Kidney glomerular epithelial cell (primary cell): ENCODE measurements around the gene ARL14EPL.
"Not testable (repeated sequence)": the region's sequence is repeated elsewhere in the genome, so short reads cannot be mapped to it uniquely, and the experiment has no call there.

Experiments
- DNase-seq: peaks from one replicate; lab custom pipeline; 2025; lab: John Stamatoyannopoulos, UW

The ARL14EPL gene

GRCh38 chr5:116046823-116047222 lies 14.6 kb downstream of the ARL14EPL start:
- DNase-seq, result no peak

- DNase-seq, result no peak
Measured at GRCh38 chr5:116058346-116058936, 26.2 kb downstream of the ARL14EPL start.

- no peak for DNase-seq
Measured at GRCh38 chr5:116062352-116062751, 30.1 kb downstream of the ARL14EPL start.

DNA sequence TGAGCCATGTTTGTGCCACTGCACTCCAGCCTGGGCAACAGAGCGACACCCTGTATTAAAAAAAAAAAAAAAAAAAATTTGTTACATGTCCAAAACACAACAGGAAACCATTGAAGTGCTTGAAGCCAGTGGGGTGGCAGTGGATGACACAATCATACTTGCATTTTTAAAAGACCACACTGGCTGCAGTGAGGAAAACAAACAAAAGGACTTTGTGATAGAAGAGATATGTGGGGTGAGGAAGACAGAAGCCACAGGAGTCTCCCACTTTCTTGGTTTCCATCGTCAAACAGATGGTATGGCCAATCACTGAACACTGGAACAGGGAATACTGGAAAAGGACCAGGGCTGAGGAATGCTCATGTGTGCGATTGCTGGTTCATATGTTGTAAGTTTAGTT lies 31.7 kb downstream of the ARL14EPL start:
- DNase-seq, result no peak

DNA sequence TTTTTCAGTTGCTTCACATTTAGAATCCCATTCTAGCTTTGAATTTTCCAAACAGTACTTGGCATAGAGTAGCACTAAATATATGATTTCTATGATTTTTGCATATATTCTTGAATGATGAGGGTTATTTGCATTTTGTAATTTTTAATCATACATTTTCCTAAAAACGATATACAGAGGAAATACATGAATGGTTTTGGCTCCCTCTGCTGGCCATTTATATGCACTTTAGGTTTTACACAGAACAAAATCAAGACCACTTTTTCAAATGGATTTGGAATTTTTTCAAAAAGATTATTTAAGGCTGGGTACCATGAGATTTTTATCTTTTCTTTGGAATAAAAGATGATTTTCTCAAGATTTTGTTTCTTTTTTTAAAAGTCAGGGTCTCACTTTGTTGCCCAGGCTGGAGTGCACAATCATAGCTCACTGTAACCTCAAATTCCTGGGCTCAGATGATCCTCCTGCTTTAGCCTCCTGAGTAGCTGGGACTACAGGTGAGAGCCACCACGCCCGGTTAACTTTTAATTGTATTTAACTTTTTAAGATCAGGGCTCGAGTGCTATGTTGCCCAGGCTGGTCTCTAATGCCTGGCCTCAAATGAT lies 35.9 kb downstream of the ARL14EPL start:
- DNase-seq, result peak; percentile 22

DNA sequence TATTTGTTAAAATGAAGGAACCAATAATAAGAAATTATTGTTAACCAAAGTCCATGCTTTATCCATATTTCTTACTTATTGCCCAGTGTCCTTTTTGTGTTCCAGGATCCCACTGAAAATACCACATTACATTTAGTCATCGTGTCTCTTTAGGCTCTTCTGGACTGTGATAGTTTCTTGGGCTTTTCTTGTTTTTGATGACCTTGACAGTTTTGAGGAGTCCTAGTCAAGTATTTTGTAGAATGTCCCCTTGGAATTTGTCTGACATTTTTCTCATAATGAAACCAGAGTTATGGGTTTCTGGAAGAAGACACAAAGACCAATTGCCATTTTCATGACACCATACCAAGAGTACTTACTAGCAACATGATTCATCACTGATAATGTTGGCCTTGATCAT lies 38.9 kb downstream of the ARL14EPL start:
- DNase-seq, result no peak

DNA sequence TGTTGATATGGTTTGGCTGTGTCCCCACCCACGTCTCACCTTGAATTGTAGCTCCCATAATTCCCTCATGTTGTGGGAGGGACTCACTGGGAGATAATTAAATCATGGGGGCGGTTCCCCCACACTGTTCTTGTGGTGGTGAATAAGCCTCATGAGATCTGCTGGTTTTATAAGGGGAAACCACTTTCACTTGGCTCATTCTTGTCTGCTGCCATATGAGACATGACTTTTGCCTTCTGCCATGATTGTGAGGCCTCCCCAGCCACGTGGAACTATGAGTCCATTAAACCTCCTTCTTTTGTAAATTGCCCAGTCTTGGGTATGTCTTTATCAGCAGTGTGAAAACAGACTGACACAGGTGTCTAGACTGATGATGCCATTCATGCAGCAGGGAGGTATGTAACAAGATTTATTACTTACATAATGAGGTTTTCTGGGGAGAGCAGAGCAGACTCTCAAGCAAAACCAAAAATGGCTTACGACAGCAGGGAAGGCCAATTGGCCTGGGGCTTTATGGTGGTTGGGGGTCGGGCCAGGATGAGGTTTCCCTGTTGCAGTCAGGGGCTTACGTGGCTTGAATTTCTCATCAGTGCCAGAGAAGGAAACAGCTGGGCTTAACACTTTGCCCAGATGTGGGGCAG lies 43.0 kb downstream of the ARL14EPL start:
- DNase-seq, result no peak

GRCh38 chr5:116076496-116076895 lies 44.2 kb downstream of the ARL14EPL start:
- no peak for DNase-seq

DNA sequence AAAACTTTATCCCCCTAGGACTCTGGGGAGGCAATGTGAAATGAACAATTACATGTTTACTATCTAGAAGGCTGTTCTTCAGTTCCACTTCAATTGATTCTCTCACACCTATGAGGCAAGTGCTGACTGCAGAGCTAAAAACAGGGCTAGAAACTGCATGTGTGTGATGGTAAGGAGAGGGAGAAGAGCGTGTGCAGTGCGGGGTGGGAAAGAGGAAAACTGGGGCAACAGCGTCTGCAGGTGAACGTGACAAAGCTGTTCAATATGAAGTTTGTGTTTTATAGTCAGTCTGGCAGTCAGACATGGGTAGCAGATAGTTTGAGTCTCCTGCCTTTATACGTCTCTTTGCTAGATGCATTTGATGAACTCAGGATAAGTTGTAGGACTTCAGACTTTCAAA lies 45.9 kb downstream of the ARL14EPL start:
- no peak for DNase-seq

- no peak for DNase-seq
Measured at GRCh38 chr5:116084287-116084691, 52.0 kb downstream of the ARL14EPL start.

DNA sequence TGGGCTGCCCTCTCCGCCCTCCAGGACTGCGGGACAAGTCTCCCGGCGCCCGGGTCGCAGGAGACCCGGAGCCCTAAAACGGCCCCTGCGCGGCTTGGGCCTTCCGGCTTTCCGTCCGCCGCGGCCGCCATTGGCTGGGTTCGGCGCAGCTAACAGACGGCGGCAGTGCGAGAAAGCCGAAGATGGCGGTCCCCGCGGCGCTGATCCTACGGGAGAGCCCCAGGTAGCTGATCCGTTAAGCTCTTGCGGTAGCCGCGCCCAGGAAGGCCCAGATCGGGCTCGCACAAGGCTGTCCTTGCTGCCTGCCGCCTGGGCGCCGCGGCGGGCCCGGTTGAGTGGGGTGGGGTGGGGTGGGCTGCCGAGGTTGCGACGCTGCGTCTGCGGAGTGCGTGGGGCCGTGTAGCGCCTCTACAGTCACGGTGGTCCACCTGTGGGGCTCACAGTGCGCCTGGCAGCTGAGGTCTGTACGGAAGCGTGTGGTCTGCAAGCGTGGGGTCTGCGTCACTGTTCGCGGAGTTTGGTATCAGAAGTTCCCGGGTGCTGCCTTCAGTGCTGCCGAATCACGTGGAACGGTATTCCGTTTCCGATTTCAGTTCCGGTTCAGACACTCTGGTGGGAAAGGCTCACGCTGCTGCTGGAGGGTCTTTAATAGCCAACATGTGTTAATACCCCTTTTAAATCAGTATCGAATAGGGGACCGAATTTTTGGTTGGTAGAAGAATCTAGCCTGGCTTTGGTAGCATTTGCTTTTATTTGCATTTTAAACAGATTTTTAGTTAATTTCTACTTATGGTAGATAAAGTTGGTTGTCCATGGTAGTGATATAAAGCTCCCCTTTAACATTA lies 52.8 kb downstream of the ARL14EPL start, which contains the start of gene COMMD10:
TSS of gene COMMD10 (plus strand) at position 155 of the 845 bp plus-strand sequence.
- DNase-seq, result peak; percentile 79

DNA sequence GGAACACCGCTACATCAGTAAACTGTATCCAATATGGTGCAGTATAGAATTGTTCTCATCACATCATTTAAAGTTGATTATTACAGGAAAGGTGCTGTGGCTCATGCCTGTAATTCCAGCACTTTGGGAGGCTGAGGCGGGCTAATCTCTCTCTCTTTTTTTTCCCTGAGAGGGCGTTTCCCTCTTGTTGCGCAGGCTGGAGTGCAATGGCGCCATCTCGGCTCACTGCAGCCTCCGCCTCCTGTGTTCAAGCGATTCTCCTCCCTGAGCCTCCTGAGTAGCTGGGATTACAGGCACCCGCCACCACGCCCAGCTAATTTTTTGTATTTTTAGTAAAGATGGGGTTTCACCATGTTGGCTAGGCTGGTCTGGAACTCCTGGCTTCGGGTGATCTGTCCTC lies 54.0 kb downstream of the ARL14EPL start:
- DNase-seq, result not testable (repeated sequence)

DNA sequence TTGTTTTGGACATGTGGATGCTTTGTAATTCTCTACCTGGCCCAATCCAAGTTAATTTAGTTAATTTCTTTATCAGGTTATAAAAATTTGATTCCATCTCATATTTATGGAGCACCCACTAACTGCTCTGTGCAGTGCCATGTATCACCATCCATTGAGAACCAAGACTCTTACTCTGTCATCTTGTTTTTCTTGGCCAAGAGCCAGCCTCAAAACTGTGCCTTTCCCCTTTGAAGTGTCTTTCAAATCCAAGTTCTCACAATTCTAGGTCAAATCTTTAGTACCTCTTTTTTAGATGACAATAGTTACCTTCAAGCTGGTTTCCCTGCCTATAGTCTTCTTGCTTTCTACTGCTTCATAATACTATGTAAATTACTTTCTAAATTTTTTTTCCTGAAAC lies 55.8 kb downstream of the ARL14EPL start:
- no peak for DNase-seq

DNA sequence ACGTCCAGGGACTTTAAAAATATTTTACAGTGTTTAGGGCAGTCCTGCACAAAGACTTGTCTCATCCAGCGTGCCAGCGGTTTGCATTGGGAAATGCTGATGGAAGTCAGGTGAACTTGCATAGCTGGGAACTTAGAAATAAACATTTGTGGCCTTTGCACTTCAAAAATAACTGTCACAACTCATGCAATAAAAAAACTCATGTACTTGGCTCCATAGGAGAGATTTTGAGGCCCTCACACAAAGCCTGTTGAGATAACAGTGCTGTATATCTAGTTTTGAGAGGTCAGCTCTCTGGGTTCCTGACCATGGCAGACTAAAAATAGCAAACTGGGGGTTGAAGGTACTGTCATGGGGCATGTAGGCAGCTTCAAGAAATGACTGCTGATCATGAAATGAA lies 58.0 kb downstream of the ARL14EPL start:
- DNase-seq, result no peak

GRCh38 chr5:116091416-116091815 lies 59.1 kb downstream of the ARL14EPL start:
- DNase-seq, result no peak

GRCh38 chr5:116097301-116097700 lies 65.0 kb downstream of the ARL14EPL start:
- DNase-seq, result no peak

DNA sequence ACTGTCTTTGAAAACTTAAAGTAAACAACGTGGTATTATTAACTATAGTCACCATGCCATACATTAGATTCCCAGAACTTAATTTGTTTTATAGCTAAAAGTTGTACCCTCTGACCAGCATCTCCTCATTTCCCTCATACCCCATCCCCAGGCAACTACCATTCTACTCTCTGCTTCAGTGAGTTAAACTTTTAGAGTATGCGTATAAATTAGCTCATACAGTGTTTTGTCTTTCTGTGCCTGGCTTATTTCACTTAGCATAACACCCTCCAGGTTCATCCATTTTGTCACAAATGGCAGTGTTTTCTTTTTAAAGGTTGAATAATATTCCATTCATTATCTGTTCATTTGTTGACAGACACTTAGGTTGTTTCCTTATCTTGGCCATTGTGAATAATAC lies 66.7 kb downstream of the ARL14EPL start:
- no peak for DNase-seq

GRCh38 chr5:116104941-116105340 lies 72.7 kb downstream of the ARL14EPL start:
- DNase-seq, result not testable (repeated sequence)
